Neural cell (in vitro differentiated cells): ENCODE measurements around the gene CACNA2D1. TPM values are rescaled to one million over a fixed set of nuclear protein-coding genes. Genes with fewer than 3 reads are reported as not detected.

ENCODE experiments used
- H2AFZ ChIP-seq: fragments of 200-600, 300-800 bp; sonication (generic), shearing (Covaris generic); 2 replicates; pipeline ENCODE4 v1.6.0; 2014; ENCODE audit warnings: low read depth, mild to moderate bottlenecking, antibody characterized with exemption, low read length, moderate library complexity
- H3F3A ChIP-seq: fragments of 200-600 bp; shearing (Covaris generic); 2 replicates; pipeline ENCODE4 v1.6.1; 2016; ENCODE audit warnings: mild to moderate bottlenecking, moderate library complexity, mixed read lengths, antibody characterized with exemption, low read length; ENCODE audit not compliant: insufficient read depth, poor library complexity, severe bottlenecking
- H3K27ac ChIP-seq: fragments of 200-600, 300-800 bp; sonication (generic), shearing (Covaris generic); 2 replicates; pipeline ENCODE4 v1.5.1; 2014; ENCODE audit warnings: mild to moderate bottlenecking, low read length, moderate library complexity
- H3K27me3 ChIP-seq: fragments of 300-800, 200-600 bp; sonication (generic), shearing (Covaris generic); 2 replicates; pipeline ENCODE4 v1.6.0; 2014; ENCODE audit warnings: mild to moderate bottlenecking, low read depth, low read length, moderate library complexity; ENCODE audit not compliant: insufficient read depth
- H3K36me3 ChIP-seq: fragments of 300-800, 200-600 bp; sonication (generic), shearing (Covaris generic); 2 replicates; pipeline ENCODE4 v1.5.1; 2014; ENCODE audit warnings: mild to moderate bottlenecking, antibody characterized with exemption, low read length, moderate library complexity; ENCODE audit not compliant: insufficient read depth
- H3K4me2 ChIP-seq: fragments of 300-800, 200-600 bp; sonication (generic), shearing (Covaris generic); 2 replicates; pipeline ENCODE4 v1.6.0; 2014; ENCODE audit warnings: mild to moderate bottlenecking, low read length
- H3K4me3 ChIP-seq: fragments of 300-800, 200-600 bp; sonication (generic), shearing (Covaris generic); 2 replicates; pipeline ENCODE4 v1.5.1; 2014; ENCODE audit warnings: mild to moderate bottlenecking, low read length, moderate library complexity
- H3K79me2 ChIP-seq: fragments of 200-600 bp; shearing (Covaris generic); replicated peaks from 2 replicates; pipeline ENCODE4 v1.6.0; 2014; ENCODE audit warnings: mild to moderate bottlenecking, low read length, moderate library complexity; ENCODE audit not compliant: insufficient read depth
- H3K9ac ChIP-seq: fragments of 300-800, 200-600 bp; sonication (generic), shearing (Covaris generic); 2 replicates; pipeline ENCODE4 v1.6.1; 2016; ENCODE audit warnings: mild to moderate bottlenecking, low read length, mixed read lengths
- H3K9me2 ChIP-seq: fragments of 200-600 bp; shearing (Covaris generic); 2 replicates; pipeline ENCODE4 v1.6.1; 2016; ENCODE audit warnings: mild to moderate bottlenecking, low read length, mixed read lengths; ENCODE audit not compliant: insufficient read depth
- H3K9me3 ChIP-seq: fragments of 200-600, 300-800 bp; sonication (generic), shearing (Covaris generic); 2 replicates; pipeline ENCODE4 v1.6.1; 2016; ENCODE audit warnings: mild to moderate bottlenecking, mixed run types, low read length, moderate library complexity, mixed read lengths
- H4K20me1 ChIP-seq: fragments of 200-600 bp; shearing (Covaris generic); 2 replicates; pipeline ENCODE4 v1.6.1; 2016; ENCODE audit warnings: mild to moderate bottlenecking, mixed run types; ENCODE audit not compliant: insufficient read depth
- EP300 ChIP-seq: fragments of 450-650 bp; conservative IDR thresholded peaks from 2 replicates; pipeline ENCODE4 v1.6.1; 2014; ENCODE audit warnings: antibody characterized with exemption, mild to moderate bottlenecking, moderate library complexity; ENCODE audit not compliant: poor library complexity, severe bottlenecking
- EZH2 ChIP-seq: fragments of 200-600, 300-800 bp; shearing (Covaris generic), sonication (generic); IDR thresholded peaks from 2 replicates; pipeline ENCODE4 v1.6.1; 2014; ENCODE audit warnings: antibody characterized with exemption, low read length, borderline replicate concordance, mild to moderate bottlenecking; ENCODE audit not compliant: insufficient read depth, poor library complexity, severe bottlenecking
- MXI1 ChIP-seq: fragments of 450-650 bp; conservative IDR thresholded peaks from 2 replicates; pipeline ENCODE4 v1.6.1; 2014; ENCODE audit warnings: antibody characterized with exemption, mild to moderate bottlenecking; ENCODE audit not compliant: poor library complexity, severe bottlenecking
- POLR2AphosphoS5 ChIP-seq: IDR thresholded peaks from 2 replicates; pipeline ENCODE4 v1.6.1; 2012
- RAD21 ChIP-seq: fragments of 450-650 bp; conservative IDR thresholded peaks from 2 replicates; pipeline ENCODE4 v1.6.1; 2014; ENCODE audit warnings: antibody characterized with exemption, mild to moderate bottlenecking, moderate library complexity
- SMC3 ChIP-seq: fragments of 450-650 bp; conservative IDR thresholded peaks from 2 replicates; pipeline ENCODE4 v1.6.1; 2014; ENCODE audit warnings: antibody characterized with exemption, mild to moderate bottlenecking, moderate library complexity; ENCODE audit not compliant: poor library complexity
- TAF1 ChIP-seq: IDR thresholded peaks from 2 replicates; pipeline ENCODE4 v1.6.1; 2012; ENCODE audit warnings: low read depth
- polyA plus RNA-seq: library from polyadenylated mRNA; depleted of rRNA; stranded (reverse); fragments of >200 nt; gene quantifications from 2 replicates; pipeline ENCODE4 v1.2.3, GENCODE V29; 2014
- TF ChIP-seq, protein P1 (sequence below): IDR thresholded peaks from 2 replicates; pipeline ENCODE4 v1.6.1; 2012; ENCODE audit warnings: borderline replicate concordance
- TF ChIP-seq, protein P2 (sequence below): fragments of 450-650 bp; IDR thresholded peaks from 2 replicates; pipeline ENCODE4 v1.5.1; 2014; ENCODE audit warnings: antibody characterized with exemption, mild to moderate bottlenecking, moderate library complexity; ENCODE audit not compliant: poor library complexity, severe bottlenecking

Gene CACNA2D1
- polyA plus RNA-seq, 1 donor from 2014 or later = 7.0 TPM

DNA sequence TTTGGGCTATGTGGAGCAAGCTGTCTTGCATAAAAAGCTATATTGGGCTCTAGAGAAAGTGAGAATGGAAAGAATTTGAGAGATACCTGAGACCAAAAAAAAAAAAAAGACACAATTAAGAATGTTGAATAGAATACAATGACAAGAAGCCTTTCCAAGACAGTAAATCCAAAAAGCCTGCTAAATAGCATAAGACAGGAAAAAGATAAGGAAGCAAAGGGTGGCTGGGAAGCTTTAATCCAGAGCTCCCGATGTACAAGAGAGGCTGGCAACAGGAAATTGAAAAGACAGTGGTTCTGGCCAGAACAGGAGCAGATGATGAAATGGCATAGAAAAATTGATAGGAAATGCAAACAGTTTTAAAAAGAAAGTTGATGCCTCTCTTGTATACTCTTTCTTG is 174.9 kb downstream of the CACNA2D1 start:
- Histone ChIP-seq H3K4me3 (no peak overlapping the region), H3F3A (peaks cover 4% of the 10 kb centered on the region), H3K4me2 (no peak overlapping the region), H3K27me3 (peaks cover 11% of the 10 kb centered on the region), H3K36me3 (no peaks in the 10 kb centered on the region), H3K27ac (no peak overlapping the region), H3K9ac (no peak overlapping the region), H3K9me3 (no peaks in the 10 kb centered on the region), H4K20me1 (no peaks in the 10 kb centered on the region), H3K79me2 (no peaks in the 10 kb centered on the region), H3K9me2 (no peaks in the 10 kb centered on the region), H2AFZ (no peak overlapping the region)
- TF ChIP-seq RAD21 (no peak), SMC3 (no peak), EZH2 (no peak)
- TF ChIP-seq, protein P1, sequence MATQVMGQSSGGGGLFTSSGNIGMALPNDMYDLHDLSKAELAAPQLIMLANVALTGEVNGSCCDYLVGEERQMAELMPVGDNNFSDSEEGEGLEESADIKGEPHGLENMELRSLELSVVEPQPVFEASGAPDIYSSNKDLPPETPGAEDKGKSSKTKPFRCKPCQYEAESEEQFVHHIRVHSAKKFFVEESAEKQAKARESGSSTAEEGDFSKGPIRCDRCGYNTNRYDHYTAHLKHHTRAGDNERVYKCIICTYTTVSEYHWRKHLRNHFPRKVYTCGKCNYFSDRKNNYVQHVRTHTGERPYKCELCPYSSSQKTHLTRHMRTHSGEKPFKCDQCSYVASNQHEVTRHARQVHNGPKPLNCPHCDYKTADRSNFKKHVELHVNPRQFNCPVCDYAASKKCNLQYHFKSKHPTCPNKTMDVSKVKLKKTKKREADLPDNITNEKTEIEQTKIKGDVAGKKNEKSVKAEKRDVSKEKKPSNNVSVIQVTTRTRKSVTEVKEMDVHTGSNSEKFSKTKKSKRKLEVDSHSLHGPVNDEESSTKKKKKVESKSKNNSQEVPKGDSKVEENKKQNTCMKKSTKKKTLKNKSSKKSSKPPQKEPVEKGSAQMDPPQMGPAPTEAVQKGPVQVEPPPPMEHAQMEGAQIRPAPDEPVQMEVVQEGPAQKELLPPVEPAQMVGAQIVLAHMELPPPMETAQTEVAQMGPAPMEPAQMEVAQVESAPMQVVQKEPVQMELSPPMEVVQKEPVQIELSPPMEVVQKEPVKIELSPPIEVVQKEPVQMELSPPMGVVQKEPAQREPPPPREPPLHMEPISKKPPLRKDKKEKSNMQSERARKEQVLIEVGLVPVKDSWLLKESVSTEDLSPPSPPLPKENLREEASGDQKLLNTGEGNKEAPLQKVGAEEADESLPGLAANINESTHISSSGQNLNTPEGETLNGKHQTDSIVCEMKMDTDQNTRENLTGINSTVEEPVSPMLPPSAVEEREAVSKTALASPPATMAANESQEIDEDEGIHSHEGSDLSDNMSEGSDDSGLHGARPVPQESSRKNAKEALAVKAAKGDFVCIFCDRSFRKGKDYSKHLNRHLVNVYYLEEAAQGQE = no peak

DNA sequence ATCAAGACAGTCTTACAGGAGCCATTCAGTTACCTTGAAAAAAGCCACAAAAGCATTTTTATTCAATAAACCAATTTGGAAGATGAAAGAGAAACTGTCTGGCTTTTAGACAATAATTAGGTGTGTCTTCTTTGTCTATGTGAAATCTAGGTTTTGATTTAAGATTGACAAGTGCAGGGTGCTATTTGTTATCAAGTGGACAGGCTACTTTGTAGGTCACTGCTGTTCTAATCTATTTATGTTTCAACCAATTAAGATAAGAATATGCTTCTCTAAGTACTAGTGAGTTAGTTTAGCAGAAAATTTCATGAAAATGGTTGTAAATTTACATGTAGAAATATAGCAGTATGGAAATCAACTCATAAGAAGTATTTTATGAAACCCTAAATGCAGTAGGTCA is 177.5 kb downstream of the CACNA2D1 start:
- TF ChIP-seq EZH2 (no peak), SMC3 (no peak), TAF1 (no peak), EP300 (no peak), RAD21 (no peak)
- TF ChIP-seq, protein P2, sequence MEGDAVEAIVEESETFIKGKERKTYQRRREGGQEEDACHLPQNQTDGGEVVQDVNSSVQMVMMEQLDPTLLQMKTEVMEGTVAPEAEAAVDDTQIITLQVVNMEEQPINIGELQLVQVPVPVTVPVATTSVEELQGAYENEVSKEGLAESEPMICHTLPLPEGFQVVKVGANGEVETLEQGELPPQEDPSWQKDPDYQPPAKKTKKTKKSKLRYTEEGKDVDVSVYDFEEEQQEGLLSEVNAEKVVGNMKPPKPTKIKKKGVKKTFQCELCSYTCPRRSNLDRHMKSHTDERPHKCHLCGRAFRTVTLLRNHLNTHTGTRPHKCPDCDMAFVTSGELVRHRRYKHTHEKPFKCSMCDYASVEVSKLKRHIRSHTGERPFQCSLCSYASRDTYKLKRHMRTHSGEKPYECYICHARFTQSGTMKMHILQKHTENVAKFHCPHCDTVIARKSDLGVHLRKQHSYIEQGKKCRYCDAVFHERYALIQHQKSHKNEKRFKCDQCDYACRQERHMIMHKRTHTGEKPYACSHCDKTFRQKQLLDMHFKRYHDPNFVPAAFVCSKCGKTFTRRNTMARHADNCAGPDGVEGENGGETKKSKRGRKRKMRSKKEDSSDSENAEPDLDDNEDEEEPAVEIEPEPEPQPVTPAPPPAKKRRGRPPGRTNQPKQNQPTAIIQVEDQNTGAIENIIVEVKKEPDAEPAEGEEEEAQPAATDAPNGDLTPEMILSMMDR = no peak
- peaks cover 11% of the 10 kb centered on the region for H3K27me3 ChIP-seq
- no peak overlapping the region for H3K9ac ChIP-seq
- H3K9me2 ChIP-seq = no peaks in the 10 kb centered on the region
- H4K20me1 ChIP-seq = no peaks in the 10 kb centered on the region
- no peak overlapping the region for H3K4me3 ChIP-seq
- no peaks in the 10 kb centered on the region for H3K79me2 ChIP-seq
- no peak overlapping the region for H3K4me2 ChIP-seq
- H3K9me3 ChIP-seq = no peaks in the 10 kb centered on the region
- H3K36me3 ChIP-seq = no peaks in the 10 kb centered on the region
- no peaks in the 10 kb centered on the region for H3F3A ChIP-seq
- H3K27ac ChIP-seq = no peak overlapping the region
- H2AFZ ChIP-seq = no peak overlapping the region

DNA sequence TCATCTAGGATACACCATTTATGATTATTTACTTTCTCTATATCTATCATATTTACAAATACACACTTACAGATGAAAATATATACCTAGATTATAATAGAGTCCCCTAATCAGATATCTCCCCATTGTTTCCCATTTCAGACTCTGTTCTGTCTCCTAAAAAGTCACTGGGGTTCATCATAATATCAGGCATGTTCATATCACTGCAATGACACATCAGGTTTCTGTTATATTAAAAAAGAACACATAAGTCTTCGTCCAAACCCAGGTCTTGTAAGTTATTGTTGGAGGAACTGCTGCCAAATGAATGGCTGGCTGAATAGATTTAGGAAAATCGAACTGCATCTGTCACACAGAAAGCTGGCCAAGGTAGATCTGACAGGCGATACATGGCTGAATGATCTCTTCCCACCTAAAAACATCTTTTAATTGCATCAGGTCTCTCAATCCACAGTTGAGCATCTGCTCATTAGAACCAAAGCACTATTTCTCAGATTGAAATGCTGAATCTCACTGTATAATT is 178.7 kb downstream of the CACNA2D1 start:
- Histone ChIP-seq H3K4me3 (no peak overlapping the region), H3K79me2 (no peaks in the 10 kb centered on the region), H3K27me3 (peaks cover 11% of the 10 kb centered on the region), H3K4me2 (no peak overlapping the region), H4K20me1 (no peaks in the 10 kb centered on the region), H3K9ac (no peak overlapping the region), H3K9me2 (no peaks in the 10 kb centered on the region), H2AFZ (no peak overlapping the region), H3F3A (no peaks in the 10 kb centered on the region), H3K27ac (no peak overlapping the region), H3K36me3 (no peaks in the 10 kb centered on the region), H3K9me3 (no peaks in the 10 kb centered on the region)
- TF ChIP-seq EZH2 (no peak), MXI1 (no peak), SMC3 (no peak), RAD21 (no peak), EP300 (no peak), TAF1 (no peak), POLR2AphosphoS5 (no peak)
- TF ChIP-seq, protein P2 = no peak
- TF ChIP-seq, protein P1 = no peak
